Measurements from ENCODE around the gene IL17RD.

IL17RD gene

GRCh38 chr3:57164657-57165573 lies at the start of gene IL17RD:
IL17RD (minus strand) TSS chr3:57165353; CDS start chr3:57165286, 67 bp downstream.
- peaks cover 7% of the 10 kb centered on the region for H3K27me3 ChIP-seq (ENCODE audit: low read depth, low read length)
- H3K4me1 ChIP-seq (ENCODE audit: control insufficient read depth in 1 of 2, insufficient read depth in 2 of 2, low read length in 2 of 2) = peaks cover 0 to 46% of the 10 kb centered on the region in 2 donors
- H3K4me3 ChIP-seq (ENCODE audit: low read depth in 1 of 2, low read length in 2 of 2) = peak within 1 kb of the TSS; percentile 49 to 89
- no peak within 1 kb of the TSS for H3K27ac ChIP-seq (ENCODE audit: low read length)
- no peaks in the 10 kb centered on the region for H3K36me3 ChIP-seq (ENCODE audit: control insufficient read depth in 1 of 2, insufficient read depth in 2 of 2, low read length in 2 of 2)
- H3K9me3 ChIP-seq (ENCODE audit: control insufficient read depth in 1 of 2, low read length in 2 of 2) = no peaks in the 10 kb centered on the region

GRCh38 chr3:57206423-57206822 lies 41.3 kb upstream of the IL17RD start:
- Histone ChIP-seq H3K4me1 (ENCODE audit: control insufficient read depth in 1 of 2, insufficient read depth in 2 of 2, low read length in 2 of 2) (no peaks in the 10 kb centered on the region), H3K36me3 (ENCODE audit: control insufficient read depth in 1 of 2, insufficient read depth in 2 of 2, low read length in 2 of 2) (no peaks in the 10 kb centered on the region)

GRCh38 chr3:57199895-57200297 lies 34.7 kb upstream of the IL17RD start, which contains the start of gene HESX1:
HESX1 (minus strand) TSS chr3:57199978; CDS start chr3:57199918, 60 bp downstream.
- no peak within 1 kb of the TSS for H3K4me3 ChIP-seq (ENCODE audit: low read depth in 1 of 2, low read length in 2 of 2)
- H3K4me1 ChIP-seq (ENCODE audit: control insufficient read depth in 1 of 2, insufficient read depth in 2 of 2, low read length in 2 of 2) = no peaks in the 10 kb centered on the region
- H3K27me3 ChIP-seq (ENCODE audit: low read depth, low read length) = no peaks in the 10 kb centered on the region
- no peaks in the 10 kb centered on the region for H3K36me3 ChIP-seq (ENCODE audit: control insufficient read depth in 1 of 2, insufficient read depth in 2 of 2, low read length in 2 of 2)
- H3K27ac ChIP-seq (ENCODE audit: low read length) = no peak within 1 kb of the TSS
- H3K9me3 ChIP-seq (ENCODE audit: control insufficient read depth in 1 of 2, low read length in 2 of 2) = no peaks in the 10 kb centered on the region

More at GRCh38 chr3:57206423-57206822, 41.3 kb upstream of the IL17RD start:
- Histone ChIP-seq H3K4me3 (ENCODE audit: low read depth in 1 of 2, low read length in 2 of 2) (no peak overlapping the region), H3K27me3 (ENCODE audit: low read depth, low read length) (no peaks in the 10 kb centered on the region), H3K9me3 (ENCODE audit: control insufficient read depth in 1 of 2, low read length in 2 of 2) (no peaks in the 10 kb centered on the region), H3K27ac (ENCODE audit: low read length) (no peak overlapping the region)

- Histone ChIP-seq H3K4me1 (ENCODE audit: control insufficient read depth in 1 of 2, insufficient read depth in 2 of 2, low read length in 2 of 2) (no peaks in the 10 kb centered on the region), H3K36me3 (ENCODE audit: control insufficient read depth in 1 of 2, insufficient read depth in 2 of 2, low read length in 2 of 2) (no peaks in the 10 kb centered on the region), H3K9me3 (ENCODE audit: control insufficient read depth in 1 of 2, low read length in 2 of 2) (no peaks in the 10 kb centered on the region), H3K27ac (ENCODE audit: low read length) (no peak overlapping the region), H3K27me3 (ENCODE audit: low read depth, low read length) (no peaks in the 10 kb centered on the region), H3K4me3 (ENCODE audit: low read depth in 1 of 2, low read length in 2 of 2) (no peak overlapping the region)
These were observed 29.5 kb upstream of the IL17RD start for GRCh38 chr3:57194641-57195040.

- H3K9me3 ChIP-seq (ENCODE audit: control insufficient read depth in 1 of 2, low read length in 2 of 2) = no peaks in the 10 kb centered on the region
- no peaks in the 10 kb centered on the region for H3K4me1 ChIP-seq (ENCODE audit: control insufficient read depth in 1 of 2, insufficient read depth in 2 of 2, low read length in 2 of 2)
- no peak overlapping the region for H3K27ac ChIP-seq (ENCODE audit: low read length)
These were observed 26.9 kb upstream of the IL17RD start for GRCh38 chr3:57192028-57192427.

GRCh38 chr3:57184526-57184925 lies 19.4 kb upstream of the IL17RD start:
- H3K27ac ChIP-seq (ENCODE audit: low read length) = no peak overlapping the region
- no peaks in the 10 kb centered on the region for H3K36me3 ChIP-seq (ENCODE audit: control insufficient read depth in 1 of 2, insufficient read depth in 2 of 2, low read length in 2 of 2)
- H3K4me1 ChIP-seq (ENCODE audit: control insufficient read depth in 1 of 2, insufficient read depth in 2 of 2, low read length in 2 of 2) = no peaks in the 10 kb centered on the region
- no peaks in the 10 kb centered on the region for H3K27me3 ChIP-seq (ENCODE audit: low read depth, low read length)
- H3K9me3 ChIP-seq (ENCODE audit: control insufficient read depth in 1 of 2, low read length in 2 of 2) = no peaks in the 10 kb centered on the region
- H3K4me3 ChIP-seq (ENCODE audit: low read depth in 1 of 2, low read length in 2 of 2) = no peak overlapping the region

More at GRCh38 chr3:57192028-57192427, 26.9 kb upstream of the IL17RD start:
- H3K4me3 ChIP-seq (ENCODE audit: low read depth in 1 of 2, low read length in 2 of 2) = no peak overlapping the region
- no peaks in the 10 kb centered on the region for H3K36me3 ChIP-seq (ENCODE audit: control insufficient read depth in 1 of 2, insufficient read depth in 2 of 2, low read length in 2 of 2)
- no peaks in the 10 kb centered on the region for H3K27me3 ChIP-seq (ENCODE audit: low read depth, low read length)

GRCh38 chr3:57179580-57180410 lies 14.6 kb upstream of the IL17RD start:
- Histone ChIP-seq H3K27me3 (ENCODE audit: low read depth, low read length) (no peaks in the 10 kb centered on the region), H3K4me3 (ENCODE audit: low read depth in 1 of 2, low read length in 2 of 2) (no peak overlapping the region), H3K27ac (ENCODE audit: low read length) (no peak overlapping the region), H3K4me1 (ENCODE audit: control insufficient read depth in 1 of 2, insufficient read depth in 2 of 2, low read length in 2 of 2) (no peaks in the 10 kb centered on the region), H3K9me3 (ENCODE audit: control insufficient read depth in 1 of 2, low read length in 2 of 2) (no peaks in the 10 kb centered on the region), H3K36me3 (ENCODE audit: control insufficient read depth in 1 of 2, insufficient read depth in 2 of 2, low read length in 2 of 2) (no peaks in the 10 kb centered on the region)

- no peaks in the 10 kb centered on the region for H3K9me3 ChIP-seq (ENCODE audit: control insufficient read depth in 1 of 2, low read length in 2 of 2)
These were observed 10.9 kb upstream of the IL17RD start for GRCh38 chr3:57176045-57176444.

GRCh38 chr3:57173687-57174086 lies 8.5 kb upstream of the IL17RD start:
- Histone ChIP-seq H3K4me1 (ENCODE audit: control insufficient read depth in 1 of 2, insufficient read depth in 2 of 2, low read length in 2 of 2) (no peaks in the 10 kb centered on the region), H3K9me3 (ENCODE audit: control insufficient read depth in 1 of 2, low read length in 2 of 2) (no peaks in the 10 kb centered on the region), H3K36me3 (ENCODE audit: control insufficient read depth in 1 of 2, insufficient read depth in 2 of 2, low read length in 2 of 2) (no peaks in the 10 kb centered on the region), H3K27ac (ENCODE audit: low read length) (no peak overlapping the region), H3K4me3 (ENCODE audit: low read depth in 1 of 2, low read length in 2 of 2) (no peak overlapping the region), H3K27me3 (ENCODE audit: low read depth, low read length) (no peaks in the 10 kb centered on the region)

More at GRCh38 chr3:57176045-57176444, 10.9 kb upstream of the IL17RD start:
- Histone ChIP-seq H3K36me3 (ENCODE audit: control insufficient read depth in 1 of 2, insufficient read depth in 2 of 2, low read length in 2 of 2) (no peaks in the 10 kb centered on the region), H3K27me3 (ENCODE audit: low read depth, low read length) (no peaks in the 10 kb centered on the region), H3K4me3 (ENCODE audit: low read depth in 1 of 2, low read length in 2 of 2) (no peak overlapping the region), H3K27ac (ENCODE audit: low read length) (no peak overlapping the region), H3K4me1 (ENCODE audit: control insufficient read depth in 1 of 2, insufficient read depth in 2 of 2, low read length in 2 of 2) (no peaks in the 10 kb centered on the region)

- Histone ChIP-seq H3K4me1 (ENCODE audit: control insufficient read depth in 1 of 2, insufficient read depth in 2 of 2, low read length in 2 of 2) (peaks cover 0 to under 1% of the 10 kb centered on the region in 2 donors), H3K9me3 (ENCODE audit: control insufficient read depth in 1 of 2, low read length in 2 of 2) (no peaks in the 10 kb centered on the region), H3K4me3 (ENCODE audit: low read depth in 1 of 2, low read length in 2 of 2) (no peak overlapping the region), H3K27me3 (ENCODE audit: low read depth, low read length) (no peaks in the 10 kb centered on the region), H3K27ac (ENCODE audit: low read length) (no peak overlapping the region), H3K36me3 (ENCODE audit: control insufficient read depth in 1 of 2, insufficient read depth in 2 of 2, low read length in 2 of 2) (no peaks in the 10 kb centered on the region)
These were observed 5.8 kb upstream of the IL17RD start for GRCh38 chr3:57170946-57171345.
